ENCODE data around the gene PSMC1.

Gene PSMC1

GRCh38 chr14:90301668-90302090 is 45.3 kb downstream of the PSMC1 start:
- peak; percentile 30 for DNase-seq (ENCODE audit: extremely low read depth, low read depth)
- no peak overlapping the region for H3K4me3 ChIP-seq (replicated peaks; ENCODE audit: low read depth, low read length)
- TF ChIP-seq CTCF (IDR thresholded peaks at IDR 0.05; ENCODE audit: low read depth, low read length, missing control alignments), result peak; percentile 29

- DNase-seq (ENCODE audit: extremely low read depth, low read depth), result no peak
- no peak for TF ChIP-seq CTCF (IDR thresholded peaks at IDR 0.05; ENCODE audit: low read depth, low read length, missing control alignments)
- no peak overlapping the region for H3K4me3 ChIP-seq (replicated peaks; ENCODE audit: low read depth, low read length)
Observed at GRCh38 chr14:90302529-90303303, 46.4 kb downstream of the PSMC1 start.

GRCh38 chr14:90303473-90303872 is 47.1 kb downstream of the PSMC1 start:
- DNase-seq (ENCODE audit: extremely low read depth, low read depth), result no peak
- no peak overlapping the region for H3K4me3 ChIP-seq (replicated peaks; ENCODE audit: low read depth, low read length)
- no peak for TF ChIP-seq CTCF (IDR thresholded peaks at IDR 0.05; ENCODE audit: low read depth, low read length, missing control alignments)

- no peak for TF ChIP-seq CTCF (IDR thresholded peaks at IDR 0.05; ENCODE audit: low read depth, low read length, missing control alignments)
- no peak overlapping the region for H3K4me3 ChIP-seq (replicated peaks; ENCODE audit: low read depth, low read length)
- DNase-seq (ENCODE audit: extremely low read depth, low read depth), result no peak
Observed at GRCh38 chr14:90304502-90304901, 48.1 kb downstream of the PSMC1 start.

GRCh38 chr14:90305176-90305601 is 48.8 kb downstream of the PSMC1 start:
- no peak for TF ChIP-seq CTCF (IDR thresholded peaks at IDR 0.05; ENCODE audit: low read depth, low read length, missing control alignments)
- no peak for DNase-seq (ENCODE audit: extremely low read depth, low read depth)
- no peak overlapping the region for H3K4me3 ChIP-seq (replicated peaks; ENCODE audit: low read depth, low read length)

- DNase-seq (ENCODE audit: extremely low read depth, low read depth), result no peak
- no peak for TF ChIP-seq CTCF (IDR thresholded peaks at IDR 0.05; ENCODE audit: low read depth, low read length, missing control alignments)
- no peak overlapping the region for H3K4me3 ChIP-seq (replicated peaks; ENCODE audit: low read depth, low read length)
Observed at GRCh38 chr14:90308561-90308960, 52.2 kb downstream of the PSMC1 start.

Measured in HFF-Myc (cell line).